Measurements from ENCODE around the gene TEAD4.

The TEAD4 gene

DNA sequence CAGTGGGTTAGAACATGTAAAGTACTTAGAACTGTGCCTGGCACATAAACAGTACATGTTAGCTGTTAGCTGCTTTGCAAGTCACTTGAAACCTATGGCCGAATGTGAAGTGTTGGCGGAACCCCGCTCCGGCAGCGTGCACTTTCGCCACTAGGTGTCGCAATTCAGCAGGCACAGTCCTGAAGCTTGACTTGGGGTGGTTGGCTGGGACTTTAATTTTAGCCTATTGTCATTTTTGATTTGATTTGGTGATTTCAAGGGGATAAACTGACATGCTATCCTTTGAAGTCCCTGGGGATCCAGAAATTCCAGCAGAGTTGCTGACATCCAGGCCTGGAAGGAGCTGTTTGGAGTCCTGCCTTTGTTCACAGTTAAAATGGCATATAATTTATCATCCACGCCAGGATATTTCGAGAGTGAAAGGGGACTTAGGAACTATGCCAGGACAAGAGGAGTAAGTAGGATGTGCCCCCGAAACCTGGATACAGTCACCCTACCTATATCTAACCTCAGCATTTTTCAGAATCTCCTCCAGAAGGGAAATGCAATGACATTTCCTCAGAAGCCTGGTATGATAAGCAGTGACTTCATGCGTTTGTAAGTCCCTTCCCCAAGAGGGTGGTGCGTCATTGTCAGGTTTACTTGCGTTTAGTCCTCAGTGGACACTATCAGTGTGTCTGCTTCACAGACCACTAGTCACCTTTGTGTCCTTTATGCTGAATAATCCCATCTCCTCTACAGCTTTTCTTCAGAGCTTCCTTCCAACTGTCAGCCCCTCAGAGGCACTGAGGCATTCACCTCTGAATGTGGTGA lies 114.4 kb downstream of the TEAD4 start:
- TF ChIP-seq, protein P1, sequence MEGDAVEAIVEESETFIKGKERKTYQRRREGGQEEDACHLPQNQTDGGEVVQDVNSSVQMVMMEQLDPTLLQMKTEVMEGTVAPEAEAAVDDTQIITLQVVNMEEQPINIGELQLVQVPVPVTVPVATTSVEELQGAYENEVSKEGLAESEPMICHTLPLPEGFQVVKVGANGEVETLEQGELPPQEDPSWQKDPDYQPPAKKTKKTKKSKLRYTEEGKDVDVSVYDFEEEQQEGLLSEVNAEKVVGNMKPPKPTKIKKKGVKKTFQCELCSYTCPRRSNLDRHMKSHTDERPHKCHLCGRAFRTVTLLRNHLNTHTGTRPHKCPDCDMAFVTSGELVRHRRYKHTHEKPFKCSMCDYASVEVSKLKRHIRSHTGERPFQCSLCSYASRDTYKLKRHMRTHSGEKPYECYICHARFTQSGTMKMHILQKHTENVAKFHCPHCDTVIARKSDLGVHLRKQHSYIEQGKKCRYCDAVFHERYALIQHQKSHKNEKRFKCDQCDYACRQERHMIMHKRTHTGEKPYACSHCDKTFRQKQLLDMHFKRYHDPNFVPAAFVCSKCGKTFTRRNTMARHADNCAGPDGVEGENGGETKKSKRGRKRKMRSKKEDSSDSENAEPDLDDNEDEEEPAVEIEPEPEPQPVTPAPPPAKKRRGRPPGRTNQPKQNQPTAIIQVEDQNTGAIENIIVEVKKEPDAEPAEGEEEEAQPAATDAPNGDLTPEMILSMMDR (IDR thresholded peaks at IDR 0.05; ENCODE audit: insufficient read depth, low read depth, low read length, missing control alignments), result peak; percentile 99
- DNase-seq (ENCODE audit: low read depth), result peak; percentile 87
- no peak overlapping the region for H3K4me3 ChIP-seq (ENCODE audit: low read length)

DNA sequence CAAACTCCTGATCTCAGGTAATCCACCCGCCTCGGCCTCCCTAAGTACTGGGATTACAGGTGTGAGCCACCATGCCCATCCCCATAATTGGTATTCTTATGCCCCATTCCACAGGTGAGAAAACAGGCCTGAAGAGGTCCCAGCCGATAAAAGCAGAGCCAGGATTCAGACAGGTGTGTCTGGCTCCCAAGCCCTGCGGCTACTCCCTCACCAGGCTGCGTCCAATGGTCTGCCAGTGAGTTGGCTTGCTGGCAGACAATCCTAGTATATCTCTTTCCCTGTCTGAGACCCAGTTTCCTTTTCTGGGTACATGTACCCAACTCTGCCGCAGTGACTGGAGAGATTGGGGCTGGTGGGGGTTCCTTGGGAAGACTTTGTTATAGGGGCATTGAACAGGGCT lies 116.1 kb downstream of the TEAD4 start:
- no peak for DNase-seq (ENCODE audit: low read depth)

DNA sequence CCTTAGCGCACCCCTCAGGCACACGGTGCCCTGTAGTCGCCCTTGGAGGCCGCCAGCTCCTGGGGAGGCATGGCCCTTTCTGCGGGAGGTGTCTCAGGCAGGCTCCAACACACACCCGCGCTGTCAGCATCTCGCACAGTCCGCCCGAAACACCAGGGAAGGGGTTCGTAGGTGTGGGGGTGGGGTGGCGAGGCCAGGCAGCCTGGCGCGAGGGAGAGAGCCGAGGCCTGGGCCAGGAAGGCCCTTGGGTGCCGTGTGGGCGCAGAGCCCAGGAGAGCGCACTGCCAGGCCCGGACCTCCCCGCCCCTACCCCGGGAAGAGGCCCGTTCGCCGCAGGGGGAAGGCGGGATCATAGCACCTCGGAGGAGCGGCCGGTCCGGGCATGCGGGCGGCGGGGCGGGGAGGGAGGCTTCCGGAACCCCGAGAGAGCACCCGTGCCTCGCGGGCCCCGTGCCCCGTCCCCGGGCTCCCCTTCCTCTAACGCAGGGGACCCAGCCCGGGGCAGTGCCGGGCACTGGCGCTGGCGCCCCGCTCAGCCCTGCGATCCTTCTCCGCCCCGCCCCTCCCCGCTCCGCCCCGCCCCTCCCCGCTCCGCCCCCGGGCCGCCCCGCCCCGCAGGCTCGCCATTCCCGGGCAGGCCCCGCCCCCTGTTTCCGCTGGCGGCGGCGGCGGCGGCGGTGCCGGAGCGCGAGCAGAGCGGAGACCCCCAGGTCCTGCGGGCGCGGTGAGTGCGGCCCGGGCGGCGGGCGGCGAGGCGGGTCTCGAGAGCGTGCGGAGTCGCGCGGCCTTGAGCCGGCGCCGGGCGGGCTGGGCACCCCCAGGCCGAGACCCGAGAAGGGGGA lies 117.8 kb downstream of the TEAD4 start, which contains the start of gene TSPAN9:
TSPAN9 (plus strand) TSS at position 650 of the 842 bp plus-strand sequence. CDS start 123,815 bp downstream, outside the sequence.
- DNase-seq (ENCODE audit: low read depth), result peak; percentile 78

More for the DNA sequence above, 116.1 kb downstream of the TEAD4 start:
- H3K4me3 ChIP-seq (ENCODE audit: low read length), result no peak overlapping the region
- TF ChIP-seq, protein P1 (IDR thresholded peaks at IDR 0.05; ENCODE audit: insufficient read depth, low read depth, low read length, missing control alignments), result no peak

DNA sequence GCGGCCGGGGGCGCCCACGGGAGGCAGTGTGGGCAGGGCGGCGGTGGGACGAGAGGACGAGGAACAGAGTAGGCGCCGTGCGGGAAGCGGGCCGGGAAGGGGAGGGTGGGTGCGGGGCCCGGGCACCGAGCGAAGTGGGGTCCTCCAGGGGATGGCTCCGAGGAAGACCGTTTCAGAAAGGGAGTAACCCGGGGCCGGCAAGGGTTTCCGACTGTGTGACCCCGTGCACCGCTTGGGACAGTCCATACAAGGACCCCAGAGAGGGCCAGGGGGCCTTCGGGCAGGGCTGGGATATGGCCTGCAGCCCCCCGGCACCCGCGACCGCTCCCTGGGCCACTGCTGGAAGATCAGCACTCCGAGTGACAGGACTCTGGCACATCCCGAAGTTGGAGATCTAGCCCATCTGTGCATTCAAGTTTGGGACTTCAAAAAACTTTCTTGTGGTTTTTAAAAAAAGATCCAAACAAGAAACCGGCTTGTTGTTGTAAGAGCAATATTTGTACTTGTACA lies 118.4 kb downstream of the TEAD4 start:
- TF ChIP-seq, protein P1 (IDR thresholded peaks at IDR 0.05; ENCODE audit: insufficient read depth, low read depth, low read length, missing control alignments), result no peak
- DNase-seq (ENCODE audit: low read depth), result no peak
- H3K4me3 ChIP-seq (ENCODE audit: low read length), result peak overlapping the region; percentile 53

More for the DNA sequence above, 117.8 kb downstream of the TEAD4 start, which contains the start of gene TSPAN9:
- peak within 1 kb of the TSS; percentile 53 for H3K4me3 ChIP-seq (ENCODE audit: low read length)
- TF ChIP-seq, protein P1 (IDR thresholded peaks at IDR 0.05; ENCODE audit: insufficient read depth, low read depth, low read length, missing control alignments), result no peak

DNA sequence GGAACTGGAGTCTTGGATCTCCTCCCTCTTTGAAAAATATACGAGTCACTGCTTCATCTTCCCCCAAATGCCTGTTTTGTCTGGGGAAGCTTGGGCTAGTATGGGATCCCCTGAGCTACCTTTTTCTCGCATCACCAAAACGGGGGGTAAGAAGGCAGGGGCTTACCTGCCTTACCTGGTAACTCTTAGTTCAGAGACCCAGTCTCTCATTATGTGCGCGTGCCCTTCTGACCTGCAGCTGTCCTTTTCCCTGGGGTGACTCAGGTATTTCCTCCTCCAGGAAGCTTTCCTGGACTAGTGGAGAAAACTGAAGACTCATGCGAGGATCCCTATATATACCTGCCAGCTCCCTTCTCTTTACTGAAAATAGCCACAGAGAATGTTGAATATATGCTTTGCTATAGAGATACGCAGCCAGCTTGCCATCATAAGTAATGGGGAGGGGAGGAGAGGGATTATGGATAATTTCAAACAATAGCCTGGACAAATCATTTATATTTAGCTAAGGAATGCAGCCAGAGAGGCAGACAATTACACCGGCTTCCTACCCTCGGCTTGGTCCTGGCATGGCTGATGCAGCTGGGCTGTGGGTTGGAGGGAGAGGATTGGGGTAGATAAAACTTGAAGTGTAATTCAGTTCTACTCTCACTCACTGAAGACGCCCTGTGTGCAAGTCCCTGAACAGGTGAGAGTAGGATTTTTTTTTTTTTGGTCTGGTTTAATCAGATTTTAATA lies 119.1 kb downstream of the TEAD4 start:
- TF ChIP-seq, protein P1 (IDR thresholded peaks at IDR 0.05; ENCODE audit: insufficient read depth, low read depth, low read length, missing control alignments), result no peak
- no peak for DNase-seq (ENCODE audit: low read depth)
- H3K4me3 ChIP-seq (ENCODE audit: low read length), result peak overlapping the region; percentile 53

DNA sequence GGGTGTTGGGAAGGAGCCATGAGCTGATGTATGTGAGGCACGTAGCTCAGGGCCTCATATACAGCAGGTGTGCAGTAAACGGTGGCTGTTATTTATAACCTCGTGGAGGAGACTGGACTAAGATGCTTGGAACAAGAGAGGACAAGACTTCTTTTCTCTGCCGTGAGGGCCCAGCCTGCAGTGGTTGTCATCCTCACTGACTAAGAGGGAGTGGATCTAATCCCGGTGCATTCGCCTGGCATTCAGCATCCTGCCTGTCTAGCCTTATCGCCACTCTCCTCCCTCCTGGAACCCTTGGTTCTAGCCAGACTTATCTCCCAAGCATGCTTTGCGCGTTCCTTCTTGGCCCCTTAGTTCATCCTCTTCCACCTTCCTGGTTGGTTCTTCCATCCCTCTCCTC lies 121.9 kb downstream of the TEAD4 start:
- TF ChIP-seq, protein P1 (IDR thresholded peaks at IDR 0.05; ENCODE audit: insufficient read depth, low read depth, low read length, missing control alignments), result no peak
- peak; percentile 33 for DNase-seq (ENCODE audit: low read depth)
- H3K4me3 ChIP-seq (ENCODE audit: low read length), result no peak overlapping the region
